Lower lobe of right lung (tissue), 2 donors: ENCODE data around the gene GOLGA1. TPM values are rescaled to one million over a fixed set of nuclear protein-coding genes. Genes with fewer than 3 reads are reported as not detected.

Experiments
- ATAC-seq, 2 donors: fragments of 200-7000 bp; cut with Tn5 transposase; one replicate each; pipeline ENCODE4 v1.9.1; 2020 to 2022; ENCODE audit warnings: mild to moderate bottlenecking in 2 of 2, moderate library complexity in 2 of 2
- DNase-seq: peaks from one replicate; pipeline ENCODE4 v3.0.0-alpha.2; 2020
- H3K27ac ChIP-seq: fragments of 200-600 bp; one replicate; pipeline ENCODE4 v1.8.0; 2022
- H3K27me3 ChIP-seq: fragments of 200-600 bp; one replicate; pipeline ENCODE4 v1.8.0; 2022; ENCODE audit warnings: low read depth
- H3K36me3 ChIP-seq: fragments of 200-600 bp; one replicate; pipeline ENCODE4 v1.8.0; 2022; ENCODE audit warnings: mild to moderate bottlenecking
- H3K4me1 ChIP-seq: fragments of 200-600 bp; one replicate; pipeline ENCODE4 v1.8.0; 2022
- H3K4me3 ChIP-seq: fragments of 200-600 bp; one replicate; pipeline ENCODE4 v1.8.0; 2022; ENCODE audit warnings: mild to moderate bottlenecking
- H3K9me3 ChIP-seq: fragments of 200-600 bp; one replicate; pipeline ENCODE4 v1.8.0; 2022
- intact Hi-C: fragments of 100-400 bp; cut with DNase I; formaldehyde crosslinking; loops from one replicate; pipeline ENCODE4 v1.11.0; 2022
- total RNA-seq: library from RNA; stranded (reverse); fragmentation: NEBNext Ultra II Directional; extraction: Animal tissue kit (Norgen Biotek cat#: 25700); gene quantifications from one replicate; pipeline ENCODE4 v1.2.1, GENCODE V29; 2021
- TF ChIP-seq, protein P1 (sequence below): fragments of 200-600 bp; IDR thresholded peaks from one replicate; pipeline ENCODE4 v1.8.0; 2022; ENCODE audit warnings: antibody characterized with exemption, mild to moderate bottlenecking
- donor health status: DM: no; HTN: yes; CAD: no; lungs with severe emphysema.

Gene GOLGA1
- total RNA-seq, 1 donor from 2014 or later = 24.6 TPM

DNA sequence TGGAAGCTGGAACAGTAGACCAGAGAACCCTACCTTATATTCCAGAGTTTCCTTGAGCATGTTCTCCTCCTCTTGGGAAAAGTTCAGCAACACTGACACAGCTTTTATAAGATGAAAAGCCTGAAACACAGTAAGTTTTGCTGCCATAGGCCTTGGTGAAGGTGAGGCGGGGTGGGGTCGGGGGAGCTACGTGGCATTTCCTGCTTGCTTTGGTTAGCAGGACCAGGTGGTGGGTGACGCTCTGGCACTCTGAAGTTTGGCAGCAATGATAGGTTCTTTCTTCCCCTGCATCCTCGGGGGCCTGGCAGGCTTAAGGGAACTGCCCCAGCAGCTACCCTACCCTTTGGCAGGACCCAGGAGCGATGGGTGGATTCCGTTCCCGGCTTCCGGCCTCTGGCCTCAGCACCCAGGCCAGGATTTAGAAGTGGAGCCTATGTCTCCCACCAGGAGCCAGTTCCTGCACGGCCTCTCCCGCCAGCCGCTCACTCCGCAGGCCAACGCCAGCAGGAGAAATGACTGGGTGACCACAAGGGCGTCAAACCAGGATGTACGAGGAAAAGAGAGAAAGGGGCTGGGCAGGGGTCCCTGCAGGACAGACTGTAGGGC lies 59.6 kb downstream of the GOLGA1 start:
- no peak overlapping the region for H3K27ac ChIP-seq
- no peaks in the 10 kb centered on the region for H3K4me1 ChIP-seq
- H3K9me3 ChIP-seq = no peaks in the 10 kb centered on the region
- H3K36me3 ChIP-seq = peaks cover 95% of the 10 kb centered on the region
- TF ChIP-seq, protein P1, sequence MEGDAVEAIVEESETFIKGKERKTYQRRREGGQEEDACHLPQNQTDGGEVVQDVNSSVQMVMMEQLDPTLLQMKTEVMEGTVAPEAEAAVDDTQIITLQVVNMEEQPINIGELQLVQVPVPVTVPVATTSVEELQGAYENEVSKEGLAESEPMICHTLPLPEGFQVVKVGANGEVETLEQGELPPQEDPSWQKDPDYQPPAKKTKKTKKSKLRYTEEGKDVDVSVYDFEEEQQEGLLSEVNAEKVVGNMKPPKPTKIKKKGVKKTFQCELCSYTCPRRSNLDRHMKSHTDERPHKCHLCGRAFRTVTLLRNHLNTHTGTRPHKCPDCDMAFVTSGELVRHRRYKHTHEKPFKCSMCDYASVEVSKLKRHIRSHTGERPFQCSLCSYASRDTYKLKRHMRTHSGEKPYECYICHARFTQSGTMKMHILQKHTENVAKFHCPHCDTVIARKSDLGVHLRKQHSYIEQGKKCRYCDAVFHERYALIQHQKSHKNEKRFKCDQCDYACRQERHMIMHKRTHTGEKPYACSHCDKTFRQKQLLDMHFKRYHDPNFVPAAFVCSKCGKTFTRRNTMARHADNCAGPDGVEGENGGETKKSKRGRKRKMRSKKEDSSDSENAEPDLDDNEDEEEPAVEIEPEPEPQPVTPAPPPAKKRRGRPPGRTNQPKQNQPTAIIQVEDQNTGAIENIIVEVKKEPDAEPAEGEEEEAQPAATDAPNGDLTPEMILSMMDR = no peak
- peak; percentile 21 for DNase-seq
- no peaks in the 10 kb centered on the region for H3K27me3 ChIP-seq
- H3K4me3 ChIP-seq = no peak overlapping the region
- ATAC-seq = no peak
- intact Hi-C loops = no loop called here

DNA sequence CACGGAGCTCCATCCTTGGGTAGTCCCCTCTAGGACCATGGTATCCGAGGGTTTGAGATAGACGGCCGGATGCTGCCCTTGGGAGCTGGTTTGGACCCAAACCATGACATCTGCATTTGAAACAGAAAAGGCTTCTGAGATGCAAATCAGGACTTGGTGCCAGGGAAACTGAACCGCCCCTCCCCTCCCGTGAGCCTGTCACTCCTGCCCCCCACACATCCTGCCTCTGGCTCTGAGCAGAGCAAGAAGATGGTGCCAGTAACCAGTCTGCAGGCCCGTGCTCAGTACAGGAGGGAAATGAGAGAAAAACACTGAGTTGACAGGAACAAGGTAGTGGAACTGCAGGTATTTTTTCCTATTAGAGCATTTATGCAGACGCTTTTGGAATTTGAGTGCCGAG lies 60.4 kb downstream of the GOLGA1 start:
- Histone ChIP-seq H3K4me3 (no peak overlapping the region), H3K27me3 (no peaks in the 10 kb centered on the region), H3K27ac (no peak overlapping the region), H3K36me3 (peaks cover 95% of the 10 kb centered on the region), H3K9me3 (no peaks in the 10 kb centered on the region), H3K4me1 (no peaks in the 10 kb centered on the region)
- TF ChIP-seq, protein P1 = no peak
- DNase-seq (peak; percentile 3), ATAC-seq (no peak)
- intact Hi-C loops = no loop called here

DNA sequence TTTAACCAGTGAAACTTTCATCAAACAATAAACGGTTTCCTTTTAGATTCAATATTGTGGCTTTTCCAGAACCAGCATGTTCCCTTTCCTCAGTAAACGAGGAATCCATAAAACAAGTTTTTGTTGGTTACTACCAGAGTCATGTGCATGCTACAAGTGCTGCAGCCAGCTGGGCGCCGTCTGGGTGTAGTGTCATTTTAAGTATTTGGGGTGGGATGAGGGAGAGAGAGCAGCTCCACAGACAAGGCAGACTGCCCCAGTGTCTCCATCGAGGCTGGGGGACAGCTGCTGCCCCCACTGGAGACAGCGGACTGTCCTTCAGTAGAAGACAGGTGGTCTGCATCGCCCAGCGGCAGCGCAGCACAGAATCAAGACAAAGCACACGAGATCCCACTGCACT lies 61.7 kb downstream of the GOLGA1 start:
- intact Hi-C loops = no loop called here
- Histone ChIP-seq H3K9me3 (no peaks in the 10 kb centered on the region), H3K27me3 (no peaks in the 10 kb centered on the region), H3K4me3 (no peak overlapping the region), H3K4me1 (no peaks in the 10 kb centered on the region), H3K36me3 (peaks cover 94% of the 10 kb centered on the region), H3K27ac (peak overlapping the region; percentile 24)
- ATAC-seq = no peak
- TF ChIP-seq, protein P1 = no peak
- peak; percentile 43 for DNase-seq

DNA sequence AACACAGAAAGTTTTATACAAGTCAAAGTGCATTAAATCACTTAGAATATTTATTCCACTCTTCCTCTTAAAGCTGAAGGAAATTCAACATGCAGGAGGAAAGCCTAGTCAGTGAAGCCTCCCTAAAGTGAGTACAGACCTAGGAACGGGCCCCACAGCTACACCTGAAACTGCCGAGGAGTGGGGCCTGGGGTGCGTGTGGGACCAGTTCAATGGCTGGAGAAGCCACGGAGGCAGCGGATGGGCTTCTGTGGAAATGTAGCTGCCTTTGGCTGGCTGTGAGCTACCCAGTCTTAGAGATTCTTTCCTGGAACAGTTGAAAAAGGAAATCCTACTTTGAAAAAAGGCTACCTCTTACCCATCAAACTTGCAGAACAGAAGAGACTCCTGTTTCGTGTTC lies 62.4 kb downstream of the GOLGA1 start:
- H3K27ac ChIP-seq = no peak overlapping the region

DNA sequence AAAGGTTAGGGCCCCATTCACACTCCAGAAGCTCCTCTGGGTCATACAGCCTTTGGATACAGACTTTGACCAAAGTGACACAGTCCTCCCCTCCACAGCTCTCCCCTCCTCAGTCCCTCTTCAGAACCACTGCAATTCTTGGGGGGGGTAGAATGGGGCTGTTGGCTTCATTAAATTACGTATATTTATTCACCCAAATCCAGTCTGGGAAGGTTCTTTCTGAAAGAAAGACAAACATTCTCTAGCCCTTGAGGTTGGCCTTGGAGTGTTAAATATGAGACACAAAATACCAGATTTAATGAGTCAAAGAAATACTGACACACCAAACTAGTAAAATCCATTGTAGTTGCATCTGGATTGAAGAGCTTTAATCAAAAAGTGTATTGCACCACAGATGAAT lies 62.9 kb downstream of the GOLGA1 start:
- H3K36me3 ChIP-seq = peaks cover 98% of the 10 kb centered on the region
- ATAC-seq (peak in 1 of 2 donors; percentile 41), DNase-seq (no peak)
- no peaks in the 10 kb centered on the region for H3K9me3 ChIP-seq
- TF ChIP-seq, protein P1 = no peak
- H3K27me3 ChIP-seq = no peaks in the 10 kb centered on the region
- H3K27ac ChIP-seq = no peak overlapping the region
- H3K4me1 ChIP-seq = peaks cover 12% of the 10 kb centered on the region
- H3K4me3 ChIP-seq = no peak overlapping the region
- intact Hi-C loops = no loop called here

More for the DNA sequence above, 62.4 kb downstream of the GOLGA1 start:
- peaks cover 98% of the 10 kb centered on the region for H3K36me3 ChIP-seq
- TF ChIP-seq, protein P1 = no peak
- intact Hi-C loops = no loop called here
- no peaks in the 10 kb centered on the region for H3K27me3 ChIP-seq
- H3K9me3 ChIP-seq = no peaks in the 10 kb centered on the region
- H3K4me1 ChIP-seq = peaks cover 7% of the 10 kb centered on the region
- H3K4me3 ChIP-seq = no peak overlapping the region
- DNase-seq (no peak), ATAC-seq (no peak)
